Mesothelial cell of epicardium (in vitro differentiated cells): ENCODE measurements around the gene OPA3. TPM values are rescaled to one million over a fixed set of nuclear protein-coding genes. Genes with fewer than 3 reads are reported as not detected.

Experiments
- DNase-seq, 2 experiments: peaks; one replicate each; pipeline ENCODE4 v3.0.0; 2021; ENCODE audit warnings: low spot score in 2 of 2; ENCODE audit not compliant: unreplicated experiment in 2 of 2
- H3K27ac Mint-ChIP-seq: 2 replicates; pipeline ENCODE4 v1.8.0; 2021; ENCODE audit warnings: mixed read lengths
- H3K27me3 Mint-ChIP-seq: 2 replicates; pipeline ENCODE4 v1.8.0; 2021; ENCODE audit warnings: low read depth, mixed read lengths
- H3K36me3 Mint-ChIP-seq: 2 replicates; pipeline ENCODE4 v1.8.0; 2021; ENCODE audit warnings: mixed read lengths
- H3K4me1 Mint-ChIP-seq: 2 replicates; pipeline ENCODE4 v1.8.0; 2021; ENCODE audit warnings: mixed read lengths
- H3K4me3 Mint-ChIP-seq: 2 replicates; pipeline ENCODE4 v1.8.0; 2021; ENCODE audit warnings: mild to moderate bottlenecking, moderate library complexity, mixed read lengths
- H3K9me3 Mint-ChIP-seq: 2 replicates; pipeline ENCODE4 v1.8.0; 2021; ENCODE audit warnings: mixed read lengths
- total RNA-seq: library from RNA; stranded (reverse); gene quantifications from 3 replicates; pipeline ENCODE4 v1.2.1, GENCODE V29; 2021
- TF ChIP-seq, protein P1 (sequence below): fragments of 200-600 bp; sonication (generic); IDR thresholded peaks from one replicate; pipeline ENCODE4 v1.5.0; 2021; ENCODE audit warnings: antibody characterized with exemption; ENCODE audit not compliant: unreplicated experiment

Gene OPA3
- total RNA-seq, 1 donor from 2014 or later: 11.6 TPM

DNA sequence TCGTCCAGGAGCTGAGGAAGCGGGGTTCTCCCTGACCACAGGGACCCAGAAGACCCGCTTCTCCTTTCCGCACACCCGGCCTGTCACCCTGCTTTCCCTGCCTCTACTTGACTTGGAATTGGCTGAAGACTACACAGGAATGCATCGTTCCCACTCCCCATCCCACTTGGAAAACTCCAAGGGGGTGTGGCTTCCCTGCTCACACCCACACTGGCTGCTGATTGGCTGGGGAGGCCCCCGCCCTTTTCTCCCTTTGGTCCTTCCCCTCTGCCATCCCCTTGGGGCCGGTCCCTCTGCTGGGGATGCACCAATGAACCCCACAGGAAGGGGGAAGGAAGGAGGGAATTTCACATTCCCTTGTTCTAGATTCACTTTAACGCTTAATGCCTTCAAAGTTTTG, 58.5 kb downstream of the OPA3 start:
- DNase-seq: no peak
- TF ChIP-seq, protein P1, sequence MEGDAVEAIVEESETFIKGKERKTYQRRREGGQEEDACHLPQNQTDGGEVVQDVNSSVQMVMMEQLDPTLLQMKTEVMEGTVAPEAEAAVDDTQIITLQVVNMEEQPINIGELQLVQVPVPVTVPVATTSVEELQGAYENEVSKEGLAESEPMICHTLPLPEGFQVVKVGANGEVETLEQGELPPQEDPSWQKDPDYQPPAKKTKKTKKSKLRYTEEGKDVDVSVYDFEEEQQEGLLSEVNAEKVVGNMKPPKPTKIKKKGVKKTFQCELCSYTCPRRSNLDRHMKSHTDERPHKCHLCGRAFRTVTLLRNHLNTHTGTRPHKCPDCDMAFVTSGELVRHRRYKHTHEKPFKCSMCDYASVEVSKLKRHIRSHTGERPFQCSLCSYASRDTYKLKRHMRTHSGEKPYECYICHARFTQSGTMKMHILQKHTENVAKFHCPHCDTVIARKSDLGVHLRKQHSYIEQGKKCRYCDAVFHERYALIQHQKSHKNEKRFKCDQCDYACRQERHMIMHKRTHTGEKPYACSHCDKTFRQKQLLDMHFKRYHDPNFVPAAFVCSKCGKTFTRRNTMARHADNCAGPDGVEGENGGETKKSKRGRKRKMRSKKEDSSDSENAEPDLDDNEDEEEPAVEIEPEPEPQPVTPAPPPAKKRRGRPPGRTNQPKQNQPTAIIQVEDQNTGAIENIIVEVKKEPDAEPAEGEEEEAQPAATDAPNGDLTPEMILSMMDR: no peak
- peaks cover 1% of the 10 kb centered on the region for H3K9me3 Mint-ChIP-seq
- peaks cover 14% of the 10 kb centered on the region for H3K4me1 Mint-ChIP-seq
- H3K27me3 Mint-ChIP-seq: peaks cover 23% of the 10 kb centered on the region
- no peak overlapping the region for H3K4me3 Mint-ChIP-seq
- H3K36me3 Mint-ChIP-seq: peaks cover 11% of the 10 kb centered on the region
- no peak overlapping the region for H3K27ac Mint-ChIP-seq

DNA sequence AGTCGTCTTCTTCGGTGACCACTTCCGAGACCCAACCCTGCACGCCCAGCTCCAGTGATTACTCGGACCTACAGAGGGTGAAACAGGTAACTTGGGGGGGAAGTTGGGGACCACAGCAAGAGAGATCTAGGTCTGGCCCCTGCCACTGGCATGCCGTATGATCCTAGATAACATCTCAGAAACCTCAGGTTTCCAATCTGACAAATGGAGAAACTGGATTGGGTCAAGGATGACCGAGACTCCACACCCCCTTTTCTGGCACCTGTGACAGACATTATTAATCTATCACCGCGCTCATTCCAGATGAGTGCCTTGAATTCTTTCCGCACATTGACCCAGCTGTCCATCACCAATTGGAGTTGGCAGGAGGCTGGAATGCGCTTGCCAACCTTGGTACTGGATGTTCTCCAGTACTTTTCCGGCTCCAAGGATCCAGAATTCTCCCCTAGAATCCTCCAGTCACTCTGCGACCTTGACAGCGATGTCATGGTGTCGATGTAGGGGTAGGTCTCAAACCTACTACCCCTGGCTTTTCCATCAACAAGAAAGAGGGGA, 60.0 kb downstream of the OPA3 start:
- no peak overlapping the region for H3K27ac Mint-ChIP-seq
- peaks cover 18% of the 10 kb centered on the region for H3K27me3 Mint-ChIP-seq
- peaks cover 14% of the 10 kb centered on the region for H3K4me1 Mint-ChIP-seq
- H3K9me3 Mint-ChIP-seq: no peaks in the 10 kb centered on the region
- TF ChIP-seq, protein P1: no peak
- H3K36me3 Mint-ChIP-seq: peaks cover 15% of the 10 kb centered on the region
- DNase-seq: no peak
- no peak overlapping the region for H3K4me3 Mint-ChIP-seq

DNA sequence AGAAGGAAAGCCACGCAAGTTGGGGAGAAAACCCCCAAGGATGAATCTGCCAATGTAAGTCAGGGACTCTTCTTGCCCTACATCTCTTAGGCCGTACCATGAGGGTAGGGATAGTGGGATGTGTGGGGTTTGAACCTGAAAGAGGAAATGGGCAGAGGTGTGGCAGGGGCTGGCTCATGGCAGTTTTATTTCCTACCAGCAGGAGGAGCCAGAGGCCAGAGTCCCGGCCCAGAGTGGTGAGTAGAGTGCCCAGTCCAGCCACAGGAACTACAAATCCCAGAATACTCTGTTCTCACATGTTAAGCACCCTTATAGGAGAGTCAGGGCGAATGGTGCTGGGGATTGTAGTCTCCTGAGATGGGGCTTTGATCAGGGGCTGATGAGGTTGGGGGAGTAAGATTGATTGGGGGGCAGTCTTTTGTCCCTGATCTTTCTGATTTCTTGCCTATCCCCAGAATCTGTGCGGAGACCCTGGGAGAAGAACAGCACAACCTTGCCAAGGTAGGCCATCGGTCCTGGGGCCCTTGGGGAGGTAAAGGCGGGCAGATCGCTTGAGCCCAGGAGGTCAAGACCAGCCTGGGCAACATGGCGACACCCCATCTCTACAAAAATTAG, 60.9 kb downstream of the OPA3 start:
- peak overlapping the region; percentile 78 for H3K27ac Mint-ChIP-seq
- no peak overlapping the region for H3K4me3 Mint-ChIP-seq
- DNase-seq: peak in 1 of 2 experiments; percentile 82

DNA sequence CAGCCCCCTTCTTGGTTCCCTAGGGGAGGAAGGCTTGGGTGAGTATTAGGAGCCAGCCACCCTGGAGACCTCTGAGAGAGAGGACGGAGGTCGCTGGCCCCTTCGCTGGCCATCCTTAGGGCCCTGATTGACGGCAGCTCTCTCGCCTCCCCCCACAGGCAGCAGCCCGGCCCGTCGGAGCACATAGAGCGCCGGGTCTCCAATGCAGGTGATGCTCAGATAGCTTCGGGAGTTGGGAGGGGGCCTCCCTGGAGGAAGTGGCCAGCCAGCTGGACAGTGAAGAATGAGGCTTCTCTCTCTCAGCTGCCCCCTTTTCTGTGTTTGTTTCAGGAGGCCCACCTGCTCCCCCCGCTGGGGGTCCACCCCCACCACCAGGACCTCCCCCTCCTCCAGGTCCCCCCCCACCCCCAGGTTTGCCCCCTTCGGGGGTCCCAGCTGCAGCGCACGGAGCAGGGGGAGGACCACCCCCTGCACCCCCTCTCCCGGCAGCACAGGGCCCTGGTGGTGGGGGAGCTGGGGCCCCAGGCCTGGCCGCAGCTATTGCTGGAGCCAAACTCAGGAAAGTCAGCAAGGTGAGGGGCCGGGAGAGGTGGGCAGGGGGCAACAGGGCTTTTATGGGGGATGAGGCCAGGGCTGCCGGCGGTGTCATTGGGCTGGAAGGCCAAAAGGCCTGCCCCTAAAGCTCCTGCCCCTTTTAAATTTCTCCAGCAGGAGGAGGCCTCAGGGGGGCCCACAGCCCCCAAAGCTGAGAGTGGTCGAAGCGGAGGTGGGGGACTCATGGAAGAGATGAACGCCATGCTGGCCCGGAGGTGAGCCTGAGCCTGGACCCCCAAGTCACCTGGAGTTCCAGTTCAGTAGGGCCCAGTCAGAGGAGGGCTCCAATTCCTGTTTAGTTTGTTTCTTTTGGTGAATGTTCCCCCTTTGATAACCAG, 62.3 kb downstream of the OPA3 start:
- H3K36me3 Mint-ChIP-seq: peaks cover 24% of the 10 kb centered on the region

More for the DNA sequence above, 60.9 kb downstream of the OPA3 start:
- Mint-ChIP-seq H3K9me3 (no peaks in the 10 kb centered on the region), H3K27me3 (peaks cover 12% of the 10 kb centered on the region), H3K36me3 (peaks cover 15% of the 10 kb centered on the region), H3K4me1 (peaks cover 10% of the 10 kb centered on the region)
- TF ChIP-seq, protein P1: peak; percentile 88

DNA sequence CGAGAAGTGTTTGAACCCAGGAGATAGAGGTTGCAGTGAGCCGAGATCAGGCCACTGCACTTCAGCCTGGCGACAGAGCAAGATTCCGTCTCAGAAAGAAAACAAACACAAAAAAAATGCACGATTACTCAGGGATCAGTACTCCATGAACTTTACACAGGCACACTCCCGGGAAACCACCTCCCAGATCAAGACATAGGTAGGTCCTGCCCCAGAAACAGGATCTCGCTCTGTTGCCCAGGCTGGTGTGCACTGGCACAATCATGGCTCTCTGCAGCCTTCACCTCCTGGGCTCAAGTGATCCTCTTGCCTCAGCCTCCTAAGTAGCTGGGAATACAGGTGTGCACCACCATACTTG, 66.2 kb downstream of the OPA3 start:
- Mint-ChIP-seq H3K9me3 (no peaks in the 10 kb centered on the region), H3K4me3 (no peak overlapping the region), H3K27me3 (no peaks in the 10 kb centered on the region), H3K27ac (no peak overlapping the region), H3K4me1 (no peaks in the 10 kb centered on the region), H3K36me3 (peaks cover 13% of the 10 kb centered on the region)
- no peak for DNase-seq
- TF ChIP-seq, protein P1: no peak

More for the DNA sequence above, 62.3 kb downstream of the OPA3 start:
- Mint-ChIP-seq H3K4me1 (no peaks in the 10 kb centered on the region), H3K27me3 (no peaks in the 10 kb centered on the region), H3K9me3 (no peaks in the 10 kb centered on the region), H3K4me3 (no peak overlapping the region), H3K27ac (no peak overlapping the region)
- TF ChIP-seq, protein P1: no peak
- DNase-seq: no peak
